CD4-positive, alpha-beta T cell (primary cell): ENCODE data around the gene FOXO3. TPM values are rescaled to one million over a fixed set of nuclear protein-coding genes. Genes with fewer than 3 reads are reported as not detected.
"Not testable (repeated sequence)": the region's sequence is repeated elsewhere in the genome, so short reads cannot be mapped to it uniquely, and the experiment has no call there.

Experiments used
- ATAC-seq: fragments of 200-7000 bp; cut with Tn5 transposase; one replicate; pipeline ENCODE4 v1.10.0; 2022; ENCODE audit warnings: mild to moderate bottlenecking; ENCODE audit not compliant: poor library complexity
- CTCF ChIA-PET: fragments of 350-600 bp; sonication (Branson Sonifier 250); formaldehyde crosslinking; loops from one replicate; lab custom pipeline; 2021; ENCODE audit warnings: antibody characterized with exemption, inconsistent platforms; lab: Charles Lee
- POLR2A ChIA-PET: fragments of 350-600 bp; sonication (Branson Sonifier 250); formaldehyde crosslinking; loops from one replicate; lab custom pipeline; 2021; ENCODE audit warnings: antibody characterized with exemption, inconsistent platforms; lab: Charles Lee
- DNase-seq, 14 experiments: peaks; one replicate each; pipeline ENCODE4 v3.0.0-alpha.2; 2013 to 2020; ENCODE audit warnings: mixed read lengths in 2 of 14
- H3K27ac ChIP-seq, 2 donors: one replicate each; pipeline versions ENCODE4 v1.5.1 to v1.7.0; 2013; ENCODE audit warnings: low read length in 2 of 2, low read depth in 1 of 2, mild to moderate bottlenecking in 1 of 2
- H3K27me3 ChIP-seq, 2 experiments: 1 replicate in 1 of 2; 2 replicates in 1 of 2; pipeline versions ENCODE4 v1.6.1 to v1.7.0; 2013; ENCODE audit warnings: low read length in 2 of 2, control low read depth in 1 of 2, mild to moderate bottlenecking in 1 of 2, moderate library complexity in 1 of 2; ENCODE audit not compliant: insufficient read depth in 2 of 2, control insufficient read depth in 1 of 2
- H3K36me3 ChIP-seq: one replicate; pipeline ENCODE4 v1.6.1; 2013; ENCODE audit warnings: low read length, control low read depth; ENCODE audit not compliant: insufficient read depth
- H3K4me1 ChIP-seq: one replicate; pipeline ENCODE4 v1.6.1; 2013; ENCODE audit warnings: low read length, control low read depth; ENCODE audit not compliant: insufficient read depth
- H3K4me3 ChIP-seq: one replicate; pipeline ENCODE4 v1.5.1; 2013; ENCODE audit warnings: mild to moderate bottlenecking, low read length, moderate library complexity
- H3K9me3 ChIP-seq, 2 experiments: 1 replicate in 1 of 2; 2 replicates in 1 of 2; pipeline versions ENCODE4 v1.6.1 to v1.7.0; 2013; ENCODE audit warnings: low read length in 2 of 2, mild to moderate bottlenecking in 2 of 2, control low read depth in 1 of 2, moderate library complexity in 1 of 2; ENCODE audit not compliant: control insufficient read depth in 1 of 2, insufficient read depth in 1 of 2
- H3K27ac Mint-ChIP-seq: one replicate; pipeline ENCODE4 v1.8.0; 2020; ENCODE audit warnings: mixed read lengths
- H3K27me3 Mint-ChIP-seq: one replicate; pipeline ENCODE4 v1.8.0; 2021; ENCODE audit warnings: mixed read lengths
- H3K36me3 Mint-ChIP-seq: one replicate; pipeline ENCODE4 v1.8.0; 2021; ENCODE audit warnings: low read depth, mixed read lengths
- H3K4me1 Mint-ChIP-seq: one replicate; pipeline ENCODE4 v1.8.0; 2021; ENCODE audit warnings: low read depth, mixed read lengths
- H3K4me3 Mint-ChIP-seq: one replicate; pipeline ENCODE4 v1.8.0; 2020; ENCODE audit warnings: mild to moderate bottlenecking, mixed read lengths
- H3K9me3 Mint-ChIP-seq: one replicate; pipeline ENCODE4 v1.8.0; 2020; ENCODE audit warnings: mixed read lengths
- CTCF ChIP-seq: fragments of 200-600 bp; IDR thresholded peaks from one replicate; pipeline ENCODE4 v1.8.0; 2022; ENCODE audit warnings: antibody characterized with exemption, mild to moderate bottlenecking
- intact Hi-C, 2 experiments: fragments of 100-400 bp; cut with DNase I in 1 of 2; cut with micrococcal nuclease in 1 of 2; formaldehyde crosslinking; loops; one replicate each; pipeline versions ENCODE4 v1.15.1 to v1.9.0; 2023 to 2025; cut with DNase I, micrococcal nuclease
- total RNA-seq, 174 experiments: library from RNA in 2 of 174; stranded (reverse) in 2 of 174; gene quantifications; one replicate each; pipeline ENCODE4 v1.2.3 and lab custom pipeline; 2021 to 2026

Gene FOXO3
- total RNA-seq, 2 experiments from 2014 or later: 24.3 to 25.3 TPM

- POLR2A ChIA-PET: no interaction called here
- H3K4me3 Mint-ChIP-seq: no peak overlapping the region
- DNase-seq: no peak
- no peaks in the 10 kb centered on the region for H3K27me3 Mint-ChIP-seq
- H3K4me1 Mint-ChIP-seq: peaks cover 12% of the 10 kb centered on the region
- H3K27ac Mint-ChIP-seq: no peak overlapping the region
- Histone ChIP-seq H3K4me3 (no peak overlapping the region), H3K36me3 (peaks cover 11% of the 10 kb centered on the region), H3K27me3 (no peaks in the 10 kb centered on the region), H3K9me3 (no peaks in the 10 kb centered on the region), H3K27ac (no peak overlapping the region), H3K4me1 (no peaks in the 10 kb centered on the region)
- peaks cover 28% of the 10 kb centered on the region for H3K36me3 Mint-ChIP-seq
- H3K9me3 Mint-ChIP-seq: no peaks in the 10 kb centered on the region
- ATAC-seq: no peak
- CTCF ChIA-PET: no interaction called here
- no peak for TF ChIP-seq CTCF
- intact Hi-C loops: no loop called here
Observed at GRCh38 chr6:108661430-108661829, 100.7 kb downstream of the FOXO3 start.

- no peaks in the 10 kb centered on the region for H3K4me1 ChIP-seq
- POLR2A ChIA-PET: no interaction called here
- CTCF ChIA-PET: no interaction called here
- no peaks in the 10 kb centered on the region for H3K27me3 Mint-ChIP-seq
- peaks cover 33% of the 10 kb centered on the region for H3K36me3 Mint-ChIP-seq
- TF ChIP-seq CTCF: no peak
- ATAC-seq (no peak), DNase-seq (no peak)
- H3K27ac ChIP-seq: no peak overlapping the region
- peaks cover 16% of the 10 kb centered on the region for H3K4me1 Mint-ChIP-seq
- no peak overlapping the region for H3K27ac Mint-ChIP-seq
- intact Hi-C loops: no loop called here
- H3K27me3 ChIP-seq: no peaks in the 10 kb centered on the region
- H3K4me3 Mint-ChIP-seq: no peak overlapping the region
- H3K9me3 Mint-ChIP-seq: no peaks in the 10 kb centered on the region
- no peaks in the 10 kb centered on the region for H3K9me3 ChIP-seq
- H3K36me3 ChIP-seq: peaks cover 15% of the 10 kb centered on the region
- H3K4me3 ChIP-seq: no peak overlapping the region
Observed at GRCh38 chr6:108661982-108662381, 101.3 kb downstream of the FOXO3 start.

- Mint-ChIP-seq H3K27me3 (no peaks in the 10 kb centered on the region), H3K4me3 (no peak overlapping the region), H3K27ac (no peak overlapping the region), H3K9me3 (no peaks in the 10 kb centered on the region), H3K4me1 (peaks cover 23% of the 10 kb centered on the region), H3K36me3 (peaks cover 40% of the 10 kb centered on the region)
- Histone ChIP-seq H3K9me3 (no peaks in the 10 kb centered on the region), H3K27ac (no peak overlapping the region), H3K27me3 (no peaks in the 10 kb centered on the region), H3K36me3 (peaks cover 17% of the 10 kb centered on the region), H3K4me1 (no peaks in the 10 kb centered on the region), H3K4me3 (no peak overlapping the region)
- no peak for ATAC-seq
- DNase-seq: no peak
- POLR2A ChIA-PET: no interaction called here
- no peak for TF ChIP-seq CTCF
- intact Hi-C loops: no loop called here
- CTCF ChIA-PET: no interaction called here
Observed at GRCh38 chr6:108662702-108663101, 102.0 kb downstream of the FOXO3 start.

GRCh38 chr6:108663494-108664064 lies 102.9 kb downstream of the FOXO3 start:
- H3K27me3 ChIP-seq, H3K4me1 ChIP-seq, H3K27ac Mint-ChIP-seq, CTCF ChIA-PET, H3K4me3 Mint-ChIP-seq, H3K9me3 Mint-ChIP-seq, DNase-seq, H3K4me3 ChIP-seq, H3K27ac ChIP-seq, intact Hi-C loops, H3K27me3 Mint-ChIP-seq, H3K9me3 ChIP-seq, POLR2A ChIA-PET, ATAC-seq: not testable (repeated sequence)
- Mint-ChIP-seq H3K36me3 (peaks cover 44% of the 10 kb centered on the region), H3K4me1 (peaks cover 30% of the 10 kb centered on the region)
- H3K36me3 ChIP-seq: peaks cover 23% of the 10 kb centered on the region
